Left lung (tissue), 10 donors: ENCODE results near the gene GP1BA. TPM values are rescaled to one million over a fixed set of nuclear protein-coding genes. Genes with fewer than 3 reads are reported as not detected.
A peak's percentile ranks its signal among the peaks of the same experiment; 100 is the strongest.

ENCODE experiments used
- ATAC-seq: fragments of 200-7000 bp; cut with Tn5 transposase; one replicate; pipeline ENCODE4 v1.9.1; 2020; ENCODE audit warnings: moderate library complexity
- DNase-seq, 4 donors: peaks; one replicate each; pipeline ENCODE4 v3.0.0-alpha.2; 2013 to 2020
- H3K27ac ChIP-seq, 2 donors: fragments of 200-600 bp; sonication (generic) in 1 of 2; one replicate each; pipeline versions ENCODE4 v1.5.0 to v1.8.0; 2020 to 2021
- H3K27me3 ChIP-seq, 2 donors: fragments of 200-600 bp; sonication (generic) in 1 of 2; one replicate each; pipeline versions ENCODE4 v1.5.0 to v1.8.0; 2020 to 2021
- H3K36me3 ChIP-seq, 2 donors: fragments of 200-600 bp; sonication (generic) in 1 of 2; one replicate each; pipeline versions ENCODE4 v1.5.0 to v1.8.0; 2020 to 2021
- H3K4me1 ChIP-seq, 2 donors: fragments of 200-600 bp; one replicate each; pipeline ENCODE4 v1.8.0; 2021
- H3K4me3 ChIP-seq, 2 donors: fragments of 200-600 bp; sonication (generic) in 1 of 2; one replicate each; pipeline versions ENCODE4 v1.5.0 to v1.8.0; 2020 to 2021; ENCODE audit warnings: mild to moderate bottlenecking in 1 of 2
- H3K9me3 ChIP-seq, 2 donors: fragments of 200-600 bp; sonication (generic) in 1 of 2; one replicate each; pipeline versions ENCODE4 v1.5.0 to v1.8.0; 2020 to 2021
- CTCF ChIP-seq, 2 donors: fragments of 200-600 bp; sonication (generic) in 1 of 2; IDR thresholded peaks; one replicate each; pipeline versions ENCODE4 v1.5.0 to v1.8.0; 2021; ENCODE audit warnings: antibody characterized with exemption in 2 of 2
- intact Hi-C, 2 donors: fragments of 100-400 bp; cut with DNase I; formaldehyde crosslinking; loops; one replicate each; pipeline versions ENCODE4 v1.11.2 to v1.14.2; 2022
- polyA plus RNA-seq, 6 donors: library from polyadenylated mRNA; unstranded; fragments of 120-200 nt; gene quantifications; one replicate each; pipeline ENCODE4 v1.2.1, GENCODE V29; 2013; ENCODE audit not compliant: insufficient read length in 6 of 6
- total RNA-seq, 2 donors: library from RNA; stranded (reverse); fragmentation: NEBNext Ultra II Directional; extraction: Animal tissue kit (Norgen Biotek cat#: 25700); gene quantifications; one replicate each; pipeline ENCODE4 v1.2.1, GENCODE V29; 2021
- donor health status: DM: no; HTN: yes; CAD: no.
- donor health status: DM: no; HTN: no; CAD: no.

GP1BA gene
- total and polyA plus RNA-seq, 8 donors = 0.31 to 3.7 (median 3.4) TPM

DNA sequence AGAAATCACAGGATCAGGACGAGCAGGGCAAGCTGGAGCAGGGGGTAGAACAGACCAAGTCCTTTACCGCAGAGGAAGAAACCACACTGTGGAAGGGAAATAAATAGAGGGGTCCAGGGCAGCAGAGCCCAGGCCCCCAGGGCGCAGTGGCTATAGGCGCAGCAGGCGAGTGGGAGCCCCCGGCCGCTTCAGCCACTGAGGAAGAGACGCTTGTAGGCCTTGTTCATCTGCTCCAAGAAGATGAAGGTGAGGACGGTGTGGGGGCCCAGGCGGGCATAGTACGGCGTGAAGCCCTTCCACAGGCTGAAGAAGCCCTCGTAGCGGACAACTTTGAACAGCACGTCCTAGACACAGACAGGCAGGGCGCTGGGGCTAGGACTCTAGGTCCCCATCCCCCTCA, 5.5 kb downstream of the GP1BA start:
- H3K36me3 ChIP-seq = peaks cover 0 to 31% of the 10 kb centered on the region in 2 donors
- H3K9me3 ChIP-seq = no peaks in the 10 kb centered on the region
- TF ChIP-seq CTCF (IDR thresholded peaks at IDR 0.05) = no peak
- no peak for ATAC-seq
- DNase-seq = no peak
- peaks cover 25 to 42% of the 10 kb centered on the region in 2 donors for H3K4me1 ChIP-seq
- H3K27me3 ChIP-seq = no peaks in the 10 kb centered on the region
- H3K27ac ChIP-seq = no peak overlapping the region
- H3K4me3 ChIP-seq = no peak overlapping the region
- intact Hi-C loops = no loop called here

GRCh38 chr17:4938069-4938491, 6.0 kb downstream of the GP1BA start:
- Histone ChIP-seq H3K4me1 (peaks cover 25 to 48% of the 10 kb centered on the region in 2 donors), H3K9me3 (no peaks in the 10 kb centered on the region), H3K36me3 (peaks cover 0 to 36% of the 10 kb centered on the region in 2 donors), H3K27me3 (no peaks in the 10 kb centered on the region), H3K4me3 (no peak overlapping the region), H3K27ac (no peak overlapping the region)
- no peak for TF ChIP-seq CTCF (IDR thresholded peaks at IDR 0.05)
- DNase-seq (peak in 1 of 4 donors; percentile 56), ATAC-seq (no peak)
- intact Hi-C loops = no loop called here

DNA sequence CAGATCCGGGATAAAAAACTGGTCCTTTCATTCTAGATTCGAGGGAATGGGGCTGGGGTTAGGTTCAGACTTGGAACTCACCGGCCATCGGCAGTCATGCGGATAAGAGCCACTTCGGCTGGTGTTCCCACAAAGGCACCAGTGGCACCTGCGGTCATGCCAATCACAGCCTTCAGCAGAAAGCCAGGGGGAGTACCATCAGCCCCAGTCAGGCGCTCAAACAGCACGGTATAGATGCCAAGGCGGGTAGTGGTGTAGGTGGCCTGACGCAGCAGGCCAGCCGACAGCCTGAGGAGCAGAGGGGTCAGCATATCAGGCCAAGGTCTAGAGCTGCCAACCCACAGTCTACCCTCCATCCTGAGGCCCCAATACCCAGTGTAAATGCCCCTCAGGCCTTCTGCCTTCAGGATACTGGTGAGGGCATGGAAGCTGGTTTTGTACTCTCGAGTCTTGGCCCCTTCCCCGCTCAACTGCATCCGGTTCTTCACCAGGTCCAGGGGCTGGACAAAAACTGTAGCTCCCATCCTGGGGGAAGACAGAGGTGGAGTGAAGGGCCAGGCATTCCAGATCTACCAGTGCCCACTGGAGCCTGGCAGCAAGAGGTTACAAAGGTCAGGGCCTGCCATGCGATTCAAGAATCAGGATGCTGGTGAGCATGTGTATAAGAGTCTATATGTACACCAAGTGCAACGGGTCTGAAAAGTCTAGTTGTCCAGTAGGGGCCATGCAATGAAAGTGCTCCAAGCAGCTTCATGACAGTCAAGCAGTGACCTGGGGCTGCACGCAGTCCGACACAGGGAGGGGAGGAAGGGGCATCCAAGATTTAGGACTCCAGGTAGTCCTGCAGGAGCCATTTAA, 6.8 kb downstream of the GP1BA start:
- peak in 1 of 4 donors; percentile 53 for DNase-seq
- Histone ChIP-seq H3K4me3 (peak overlapping the region; percentile 77 to 93), H3K36me3 (peaks cover 0 to 44% of the 10 kb centered on the region in 2 donors), H3K9me3 (no peaks in the 10 kb centered on the region), H3K27ac (peak overlapping the region; percentile 96 to 97), H3K27me3 (no peaks in the 10 kb centered on the region), H3K4me1 (peaks cover 24 to 55% of the 10 kb centered on the region in 2 donors)
- no peak for ATAC-seq
- TF ChIP-seq CTCF (IDR thresholded peaks at IDR 0.05) = no peak
- intact Hi-C loops = no loop called here

DNA sequence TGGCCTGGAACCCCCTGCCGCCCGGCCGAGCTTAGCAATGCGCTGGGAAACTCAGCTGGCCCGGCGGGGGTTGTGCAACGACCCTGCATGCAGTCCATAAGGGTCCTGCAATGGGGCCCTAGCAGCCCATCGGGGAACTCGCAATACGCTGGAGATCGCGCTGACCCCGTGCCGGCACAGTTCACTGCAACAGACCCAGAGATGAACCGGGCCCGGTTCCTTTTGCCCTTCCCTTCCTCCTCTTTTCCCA, 7.4 kb downstream of the GP1BA start:
- intact Hi-C loops = no loop called here
- ATAC-seq = no peak

More for the DNA sequence above, 7.4 kb downstream of the GP1BA start:
- peaks cover 19 to 55% of the 10 kb centered on the region in 2 donors for H3K4me1 ChIP-seq
- no peaks in the 10 kb centered on the region for H3K9me3 ChIP-seq
- DNase-seq = peak in 1 of 4 donors; percentile 85
- no peaks in the 10 kb centered on the region for H3K27me3 ChIP-seq
- peak overlapping the region; percentile 96 to 97 for H3K27ac ChIP-seq
- no peak for TF ChIP-seq CTCF (IDR thresholded peaks at IDR 0.05)
- H3K36me3 ChIP-seq = peaks cover 0 to 50% of the 10 kb centered on the region in 2 donors
- peak overlapping the region; percentile 77 to 93 for H3K4me3 ChIP-seq
